Keratinocyte (primary cell): ENCODE measurements around the gene NAXD. TPM values are rescaled to one million over a fixed set of nuclear protein-coding genes. Genes with fewer than 3 reads are reported as not detected.

Experiments
- DNase-seq: peaks from one replicate; pipeline ENCODE4 v3.0.0-alpha.2; 2011; ENCODE audit warnings: low read depth, missing footprints, low spot score
- FAIRE-seq: peaks from 2 replicates; lab custom pipeline; 2011; peaks lifted over from hg19 to GRCh38; lab: Jason Lieb, UNC
- H2AFZ ChIP-seq: 2 replicates; pipeline ENCODE4 v1.6.0; 2012; ENCODE audit warnings: low read length, control low read depth, inconsistent platforms; ENCODE audit not compliant: control insufficient read depth
- H3K27ac ChIP-seq: 2 replicates; pipeline ENCODE4 v1.5.1; 2011; ENCODE audit warnings: low read length; ENCODE audit not compliant: control insufficient read depth, insufficient read depth
- H3K27me3 ChIP-seq: 3 replicates; pipeline ENCODE4 v1.6.0; 2011; ENCODE audit warnings: low read length; ENCODE audit not compliant: control insufficient read depth, insufficient read depth; ENCODE audit errors: extremely low read depth
- H3K36me3 ChIP-seq, 2 experiments: 2 replicates in 1 of 2; 3 replicates in 1 of 2; pipeline ENCODE4 v1.5.1; 2011; ENCODE audit warnings: low read length in 2 of 2, mild to moderate bottlenecking in 1 of 2; ENCODE audit not compliant: control insufficient read depth in 2 of 2, insufficient read depth in 2 of 2; ENCODE audit errors: extremely low read depth in 1 of 2
- H3K4me1 ChIP-seq: 3 replicates; pipeline ENCODE4 v1.5.1; 2011; ENCODE audit warnings: low read length; ENCODE audit not compliant: control insufficient read depth, insufficient read depth; ENCODE audit errors: extremely low read depth
- H3K4me2 ChIP-seq: 3 replicates; pipeline ENCODE4 v1.6.0; 2011; ENCODE audit warnings: low read depth, low read length; ENCODE audit not compliant: control insufficient read depth, insufficient read depth; ENCODE audit errors: extremely low read depth
- H3K4me3 ChIP-seq, 3 experiments: fragments of 200-600 bp in 1 of 3; sonication (generic) in 1 of 3; 2 replicates in 2 of 3; 3 replicates in 1 of 3; pipeline ENCODE4 v1.5.1; 2011 to 2016; ENCODE audit warnings: low read length in 3 of 3, mild to moderate bottlenecking in 3 of 3, control low read depth in 2 of 3, inconsistent platforms in 1 of 3, low read depth in 1 of 3, mixed read lengths in 1 of 3, mixed run types in 1 of 3, moderate library complexity in 1 of 3; ENCODE audit not compliant: control insufficient read depth in 2 of 3, insufficient read depth in 2 of 3; ENCODE audit errors: extremely low read depth in 1 of 3
- H3K79me2 ChIP-seq: 2 replicates; pipeline ENCODE4 v1.6.0; 2012; ENCODE audit warnings: low read length; ENCODE audit not compliant: control insufficient read depth, insufficient read depth
- H3K9ac ChIP-seq: 3 replicates; pipeline ENCODE4 v1.6.0; 2011; ENCODE audit warnings: low read length; ENCODE audit not compliant: control insufficient read depth, insufficient read depth; ENCODE audit errors: extremely low read depth
- H3K9me1 ChIP-seq: 3 replicates; pipeline ENCODE4 v1.6.0; 2011; ENCODE audit warnings: low read length; ENCODE audit not compliant: control insufficient read depth, insufficient read depth; ENCODE audit errors: extremely low read depth
- H3K9me3 ChIP-seq: 2 replicates; pipeline ENCODE4 v1.5.1; 2012; ENCODE audit warnings: low read depth, low read length; ENCODE audit not compliant: control insufficient read depth
- H4K20me1 ChIP-seq: 3 replicates; pipeline ENCODE4 v1.6.0; 2011; ENCODE audit warnings: low read length; ENCODE audit not compliant: control insufficient read depth, insufficient read depth; ENCODE audit errors: extremely low read depth
- EZH2 ChIP-seq: IDR thresholded peaks from one replicate; pipeline ENCODE4 v1.6.1; 2012; ENCODE audit warnings: inconsistent platforms, mild to moderate bottlenecking, low read length, moderate library complexity
- dilution Hi-C: fragments of 300-500 bp; cut with MboI; formaldehyde crosslinking; loops from one replicate; pipeline ENCODE4 v1.7.0; 2020; ENCODE audit warnings: low sequenced_read_pairs; ENCODE audit not compliant: extremely low pct_ligation_motif_present
- polyA minus RNA-seq, 3 experiments: library from RNA; depleted of rRNA, polyadenylated mRNA; stranded (reverse); fragments of >200 nt; gene quantifications; 1 replicate in 1 of 3; 2 replicates in 1 of 3; 3 replicates in 1 of 3; pipeline ENCODE4 v1.2.3, GENCODE V29; 2011
- polyA plus RNA-seq, 5 experiments: library from polyadenylated mRNA; depleted of rRNA in 3 of 5; stranded (reverse) in 3 of 5; stranded (forward) in 1 of 5; unstranded in 1 of 5; fragments of >200 nt; gene quantifications; 1 replicate in 1 of 5; 2 replicates in 3 of 5; 3 replicates in 1 of 5; pipeline versions ENCODE4 v1.2.1 to v1.2.3, GENCODE V29; 2011 to 2012; ENCODE audit warnings: missing spikeins in 2 of 5, low read depth in 1 of 5, low replicate concordance in 1 of 5
- TF ChIP-seq, protein P1 (sequence below), 3 experiments: IDR thresholded peaks in 1 of 3; conservative IDR thresholded peaks in 1 of 3; optimal IDR thresholded peaks in 1 of 3; 2 replicates in 2 of 3; 3 replicates in 1 of 3; pipeline versions ENCODE3 to v1.5.1; 2011; ENCODE audit warnings: low read length in 3 of 3, mild to moderate bottlenecking in 3 of 3, moderate library complexity in 2 of 3, control low read depth in 1 of 3, inconsistent platforms in 1 of 3; ENCODE audit not compliant: insufficient read depth in 2 of 3; ENCODE audit errors: extremely low read depth in 1 of 3

The NAXD gene
- polyA plus RNA-seq (17.6 to 18.7 TPM (median 18.0 TPM) in 3 replicates), polyA minus RNA-seq (10.6 to 13.8 TPM (median 13.6 TPM) in 3 replicates)
- polyA plus RNA-seq (2011; ENCODE audit: low read depth) = 8.4 TPM
- 12.2 and 13.7 TPM in 2 replicates for polyA plus RNA-seq (2011; cell fraction: cytosol; rRNA removed)
- 41.3 and 44.7 TPM in 2 replicates for polyA plus RNA-seq (2011; cell fraction: nucleus; rRNA removed)
- polyA plus RNA-seq (2012; ENCODE audit: low replicate concordance) = 15.6 and 23.1 TPM in 2 replicates
- polyA minus RNA-seq (2011; cell fraction: cytosol; rRNA and poly(A)+ RNA removed) = 8.6 TPM
- polyA minus RNA-seq (2011; cell fraction: nucleus; rRNA and poly(A)+ RNA removed) = 8.1 and 11.6 TPM in 2 replicates

DNA sequence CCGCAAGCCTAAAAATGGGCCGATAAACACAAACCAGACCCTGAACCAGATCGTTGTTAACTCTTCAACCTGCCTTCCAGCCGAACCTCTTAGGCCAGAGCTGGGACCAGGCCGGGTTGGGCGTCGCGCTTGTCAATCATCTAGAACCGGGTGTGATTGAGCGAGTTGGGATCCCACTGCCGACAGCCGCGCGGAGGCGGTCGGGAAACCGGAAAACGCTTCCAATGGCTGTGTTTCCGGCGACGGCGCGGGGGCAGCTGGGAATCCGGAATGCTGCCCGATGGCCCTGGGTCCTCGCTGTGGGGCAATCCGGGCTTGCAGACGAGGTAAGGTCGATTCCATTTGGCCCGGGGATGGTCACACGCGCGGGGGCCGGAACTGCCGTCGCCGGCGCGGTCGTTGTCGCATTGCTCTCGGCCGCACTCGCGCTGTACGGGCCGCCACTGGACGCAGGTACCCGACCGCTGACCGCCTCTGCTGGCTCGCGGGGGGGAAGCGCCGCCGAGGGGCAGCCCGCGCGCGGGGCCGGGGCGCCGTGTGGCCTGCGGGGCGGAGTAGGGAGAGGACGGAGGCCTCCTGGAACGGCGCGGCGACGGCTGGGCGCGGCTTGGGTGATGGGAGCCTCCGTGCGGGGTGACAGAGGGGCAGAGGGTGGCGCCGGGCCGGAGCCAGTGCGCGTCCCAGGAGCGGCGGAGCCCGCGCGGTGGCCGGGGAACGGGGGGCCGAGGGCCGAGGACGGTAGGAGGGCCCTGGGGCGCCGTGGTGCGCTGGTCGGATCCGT is at the start of gene NAXD:
NAXD (plus strand) TSS at position 224 of the 781 bp plus-strand sequence; CDS start at position 281, 57 bp downstream.
- H4K20me1 ChIP-seq = peaks cover 4% of the 10 kb centered on the region
- H3K9ac ChIP-seq = peak within 1 kb of the TSS; percentile 87
- peak within 1 kb of the TSS; percentile 76 for H3K27ac ChIP-seq
- H3K4me2 ChIP-seq = peak within 1 kb of the TSS; percentile 84
- dilution Hi-C loops = no loop called here
- peak; percentile 90 for FAIRE-seq
- H3K9me3 ChIP-seq = no peaks in the 10 kb centered on the region
- peaks cover 33% of the 10 kb centered on the region for H3K4me1 ChIP-seq
- no peak for DNase-seq
- peak within 1 kb of the TSS; percentile 90 for H2AFZ ChIP-seq
- H3K27me3 ChIP-seq = no peaks in the 10 kb centered on the region
- peaks cover 47% of the 10 kb centered on the region for H3K79me2 ChIP-seq
- no peaks in the 10 kb centered on the region for H3K36me3 ChIP-seq
- H3K9me1 ChIP-seq = no peaks in the 10 kb centered on the region
- peak within 1 kb of the TSS; percentile 73 to 84 (median 73) for H3K4me3 ChIP-seq
- TF ChIP-seq, protein P1, sequence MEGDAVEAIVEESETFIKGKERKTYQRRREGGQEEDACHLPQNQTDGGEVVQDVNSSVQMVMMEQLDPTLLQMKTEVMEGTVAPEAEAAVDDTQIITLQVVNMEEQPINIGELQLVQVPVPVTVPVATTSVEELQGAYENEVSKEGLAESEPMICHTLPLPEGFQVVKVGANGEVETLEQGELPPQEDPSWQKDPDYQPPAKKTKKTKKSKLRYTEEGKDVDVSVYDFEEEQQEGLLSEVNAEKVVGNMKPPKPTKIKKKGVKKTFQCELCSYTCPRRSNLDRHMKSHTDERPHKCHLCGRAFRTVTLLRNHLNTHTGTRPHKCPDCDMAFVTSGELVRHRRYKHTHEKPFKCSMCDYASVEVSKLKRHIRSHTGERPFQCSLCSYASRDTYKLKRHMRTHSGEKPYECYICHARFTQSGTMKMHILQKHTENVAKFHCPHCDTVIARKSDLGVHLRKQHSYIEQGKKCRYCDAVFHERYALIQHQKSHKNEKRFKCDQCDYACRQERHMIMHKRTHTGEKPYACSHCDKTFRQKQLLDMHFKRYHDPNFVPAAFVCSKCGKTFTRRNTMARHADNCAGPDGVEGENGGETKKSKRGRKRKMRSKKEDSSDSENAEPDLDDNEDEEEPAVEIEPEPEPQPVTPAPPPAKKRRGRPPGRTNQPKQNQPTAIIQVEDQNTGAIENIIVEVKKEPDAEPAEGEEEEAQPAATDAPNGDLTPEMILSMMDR (optimal IDR thresholded peaks at IDR 0.05 in 1 of 3, IDR thresholded peaks at IDR 0.05 in 1 of 3, conservative IDR thresholded peaks at IDR 0.05 in 1 of 3; ENCODE audit: extremely low read depth in 1 of 3, insufficient read depth in 2 of 3, low read length in 3 of 3) = no peak
- TF ChIP-seq EZH2 = no peak

DNA sequence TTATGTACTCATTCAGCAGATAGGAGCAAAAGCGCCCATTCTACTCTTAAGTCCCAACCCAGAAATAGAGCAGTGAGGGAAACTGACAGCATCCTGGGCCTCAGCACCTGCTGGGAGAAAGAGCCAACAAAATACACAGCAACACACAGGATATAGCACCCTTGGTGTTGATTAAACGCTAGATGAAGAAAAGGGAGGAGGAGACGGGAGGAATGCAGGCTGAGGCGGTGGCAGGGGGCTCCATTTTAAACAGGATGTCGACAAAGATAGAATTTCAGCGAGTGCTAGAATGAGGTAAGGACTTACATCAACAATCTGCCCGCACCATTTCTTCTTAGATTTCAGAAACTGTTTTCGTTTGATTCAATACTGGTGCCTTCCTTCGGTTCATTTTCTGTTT is 49.2 kb upstream of the NAXD start:
- TF ChIP-seq, protein P1 (optimal IDR thresholded peaks at IDR 0.05 in 1 of 3, IDR thresholded peaks at IDR 0.05 in 1 of 3, conservative IDR thresholded peaks at IDR 0.05 in 1 of 3; ENCODE audit: extremely low read depth in 1 of 3, insufficient read depth in 2 of 3, low read length in 3 of 3) = no peak
- TF ChIP-seq EZH2 = no peak
- H3K36me3 ChIP-seq = no peaks in the 10 kb centered on the region
- DNase-seq = no peak
- H3K9me1 ChIP-seq = no peaks in the 10 kb centered on the region
- H4K20me1 ChIP-seq = no peaks in the 10 kb centered on the region
- no peak overlapping the region for H3K4me2 ChIP-seq
- peaks cover 5% of the 10 kb centered on the region for H3K27me3 ChIP-seq
- no peaks in the 10 kb centered on the region for H3K79me2 ChIP-seq
- no peak for FAIRE-seq
- H3K9ac ChIP-seq = no peak overlapping the region
- H3K4me3 ChIP-seq = no peak overlapping the region
- H2AFZ ChIP-seq = no peak overlapping the region
- dilution Hi-C loops = no loop called here
- no peak overlapping the region for H3K27ac ChIP-seq
- H3K9me3 ChIP-seq = no peaks in the 10 kb centered on the region
- H3K4me1 ChIP-seq = peaks cover 10% of the 10 kb centered on the region
